ENCODE measurements around the gene KRT1. TPM values are rescaled to one million over a fixed set of nuclear protein-coding genes. Genes with fewer than 3 reads are reported as not detected.
"Not testable (repeated sequence)": the region's sequence is repeated elsewhere in the genome, so short reads cannot be mapped to it uniquely, and the experiment has no call there.

KRT1 gene
- total RNA-seq, 2 experiments from 2014 or later, result not detected

DNA sequence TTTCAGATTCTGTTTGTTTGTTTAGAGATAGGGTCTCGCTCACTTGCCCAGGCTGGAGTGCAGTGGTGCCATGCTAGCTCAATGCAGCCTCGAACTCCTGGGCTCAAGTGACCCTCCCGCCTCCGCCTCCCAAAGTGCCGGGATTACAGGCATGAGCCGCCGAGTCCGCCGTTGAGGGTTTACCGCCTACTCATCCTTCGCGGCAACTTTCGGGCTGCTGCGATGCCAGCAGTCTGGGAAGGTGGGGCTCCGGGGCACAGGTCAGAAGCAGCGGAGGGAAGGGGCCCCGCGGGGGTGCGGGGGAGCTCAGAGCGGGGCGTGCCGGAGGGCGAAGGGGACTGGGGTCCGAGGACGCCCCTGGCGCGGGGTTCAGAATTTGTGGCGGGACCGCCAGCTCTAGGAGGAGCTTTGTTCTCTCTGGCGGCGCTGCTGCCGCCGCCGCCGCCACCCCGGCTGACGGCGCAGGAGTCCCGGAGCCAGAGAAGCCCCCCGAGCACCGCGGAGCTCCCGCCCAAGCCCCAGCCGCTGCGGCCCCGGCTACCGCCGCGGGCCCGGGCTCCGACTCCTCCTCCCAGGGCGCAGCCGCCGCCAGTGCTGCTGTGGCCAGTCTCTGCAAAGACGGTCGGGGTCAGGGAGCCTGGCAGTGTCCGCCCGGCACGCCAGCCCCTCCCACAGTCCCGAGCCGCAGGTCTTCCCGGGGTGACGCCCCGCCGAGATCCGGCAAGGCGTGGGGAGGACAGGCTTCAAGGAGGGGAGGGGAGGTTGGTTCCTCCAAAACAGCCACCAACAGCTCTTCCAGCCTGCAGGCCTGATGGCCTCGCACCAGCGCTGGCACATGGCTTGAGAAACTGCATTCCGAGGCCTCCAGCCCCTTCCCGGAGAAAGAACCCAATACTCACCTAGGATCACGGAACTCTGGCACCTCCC is 34.0 kb upstream of the KRT1 start:
- CTCF ChIA-PET, result interaction anchor here (0.6 kb wide), 1 partner anchor 1115 kb away, joined by 3 read pairs; no protein-coding TSS in a partner anchor
- peaks cover 9% of the 10 kb centered on the region for H3K4me1 Mint-ChIP-seq

DNA sequence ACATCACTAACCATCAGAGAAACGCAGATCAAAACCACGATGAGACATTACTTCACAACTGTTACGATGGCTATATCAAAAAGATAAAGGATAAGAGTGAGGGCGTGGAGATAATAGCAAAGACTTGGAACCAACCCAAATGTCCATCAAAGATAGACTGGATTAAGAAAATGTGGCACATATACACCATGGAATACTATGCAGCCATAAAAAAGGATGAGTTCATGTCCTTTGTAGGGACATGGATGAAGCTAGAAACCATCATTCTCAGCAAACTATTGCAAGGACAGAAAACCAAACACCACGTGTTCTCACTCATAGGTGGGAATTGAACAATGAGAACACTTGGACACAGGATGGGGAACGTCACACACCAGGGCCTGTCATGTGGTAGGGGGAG is 31.9 kb upstream of the KRT1 start:
- POLR2A ChIA-PET; ATAC-seq; H3K4me3 Mint-ChIP-seq; H3K36me3 Mint-ChIP-seq (ENCODE audit: low read depth); H3K9me3 Mint-ChIP-seq (ENCODE audit: low read depth); H3K27ac Mint-ChIP-seq; CTCF ChIA-PET; DNase-seq: not testable (repeated sequence)
- Mint-ChIP-seq H3K27me3 (peaks cover 18% of the 10 kb centered on the region), H3K4me1 (peaks cover 24% of the 10 kb centered on the region)
- intact Hi-C loops (cut with DNase I, micrococcal nuclease), result loop anchor here (10.0 kb wide), 2 partner anchors 127 to 163 kb away; no protein-coding TSS in a partner anchor

More for the DNA sequence above, 34.0 kb upstream of the KRT1 start:
- intact Hi-C loops (cut with DNase I, micrococcal nuclease), result loop anchor here (10.0 kb wide), 2 partner anchors 129 to 161 kb away; no protein-coding TSS in a partner anchor
- no peaks in the 10 kb centered on the region for H3K9me3 Mint-ChIP-seq (ENCODE audit: low read depth)
- POLR2A ChIA-PET, result interaction anchor here (0.7 kb wide), 1 partner anchor 19 kb away, joined by 3 read pairs; no protein-coding TSS in a partner anchor
- peak overlapping the region; percentile 43 for H3K27ac Mint-ChIP-seq
- DNase-seq (peak; percentile 56), ATAC-seq (peak; percentile 39)
- peak overlapping the region; percentile 57 for H3K4me3 Mint-ChIP-seq
- H3K27me3 Mint-ChIP-seq, result peaks cover 18% of the 10 kb centered on the region
- no peaks in the 10 kb centered on the region for H3K36me3 Mint-ChIP-seq (ENCODE audit: low read depth)

DNA sequence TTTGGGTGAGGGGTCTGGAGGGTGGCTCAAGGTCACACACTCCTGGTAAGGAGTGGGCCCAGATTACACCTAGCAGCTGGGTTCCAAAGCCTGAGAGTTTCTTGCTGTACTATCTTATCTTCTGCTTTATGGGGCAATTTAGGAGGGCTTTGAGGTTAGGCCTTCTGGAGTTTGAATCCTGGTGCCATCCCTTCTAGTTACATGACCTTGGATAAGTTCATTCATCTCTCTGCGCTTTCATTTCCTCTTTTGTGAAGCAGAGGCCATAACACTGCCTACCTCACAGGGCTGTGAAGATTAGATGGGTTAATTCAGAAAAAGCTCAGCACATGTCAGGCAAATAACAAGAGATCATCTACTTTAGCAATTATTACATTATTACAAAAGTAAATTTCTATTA is 30.5 kb upstream of the KRT1 start:
- Mint-ChIP-seq H3K4me1 (peaks cover 24% of the 10 kb centered on the region), H3K9me3 (ENCODE audit: low read depth) (no peaks in the 10 kb centered on the region), H3K27ac (no peak overlapping the region), H3K4me3 (no peak overlapping the region), H3K27me3 (peaks cover 16% of the 10 kb centered on the region), H3K36me3 (ENCODE audit: low read depth) (no peaks in the 10 kb centered on the region)
- no peak for ATAC-seq
- intact Hi-C loops (cut with DNase I, micrococcal nuclease), result loop anchor here (10.0 kb wide), 2 partner anchors 126 to 164 kb away; no protein-coding TSS in a partner anchor
- no peak for DNase-seq
- CTCF ChIA-PET, result interaction anchor here (0.6 to 1.3 kb wide), 3 partner anchors 18 to 129 kb away, joined by 3 to 5 read pairs (median 3); no protein-coding TSS in a partner anchor
- POLR2A ChIA-PET, result no interaction called here

DNA sequence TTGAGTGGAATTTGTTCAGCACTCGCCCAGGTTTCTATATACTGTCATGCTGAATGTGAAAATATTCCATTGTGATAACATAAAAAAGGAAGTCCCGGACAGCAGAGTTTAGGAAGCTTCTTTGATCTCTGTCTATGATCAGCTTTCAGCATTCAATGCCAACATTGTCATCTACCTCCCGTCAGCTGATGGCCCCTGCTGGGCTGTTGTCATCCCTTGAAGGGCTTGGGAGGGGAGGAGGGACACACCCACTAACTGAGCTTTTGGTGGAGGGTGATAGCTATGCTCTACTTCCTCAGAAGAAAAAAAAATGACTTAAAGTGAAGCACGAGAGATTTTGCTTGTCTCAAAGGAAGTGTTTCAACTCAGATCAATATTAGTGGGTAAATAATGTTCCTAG is 27.8 kb upstream of the KRT1 start:
- ATAC-seq (no peak), DNase-seq (no peak)
- no peaks in the 10 kb centered on the region for H3K36me3 Mint-ChIP-seq (ENCODE audit: low read depth)
- ChIA-PET CTCF (interaction anchor here (0.8 to 1.8 kb wide), 3 partner anchors 8 to 172 kb away, joined by 3 to 7 read pairs (median 4); no protein-coding TSS in a partner anchor), POLR2A (no interaction called here)
- H3K27me3 Mint-ChIP-seq, result peaks cover 3% of the 10 kb centered on the region
- no peak overlapping the region for H3K27ac Mint-ChIP-seq
- H3K4me3 Mint-ChIP-seq, result no peak overlapping the region
- H3K9me3 Mint-ChIP-seq (ENCODE audit: low read depth), result no peaks in the 10 kb centered on the region
- intact Hi-C loops (cut with DNase I, micrococcal nuclease), result no loop called here
- H3K4me1 Mint-ChIP-seq, result peaks cover 15% of the 10 kb centered on the region

DNA sequence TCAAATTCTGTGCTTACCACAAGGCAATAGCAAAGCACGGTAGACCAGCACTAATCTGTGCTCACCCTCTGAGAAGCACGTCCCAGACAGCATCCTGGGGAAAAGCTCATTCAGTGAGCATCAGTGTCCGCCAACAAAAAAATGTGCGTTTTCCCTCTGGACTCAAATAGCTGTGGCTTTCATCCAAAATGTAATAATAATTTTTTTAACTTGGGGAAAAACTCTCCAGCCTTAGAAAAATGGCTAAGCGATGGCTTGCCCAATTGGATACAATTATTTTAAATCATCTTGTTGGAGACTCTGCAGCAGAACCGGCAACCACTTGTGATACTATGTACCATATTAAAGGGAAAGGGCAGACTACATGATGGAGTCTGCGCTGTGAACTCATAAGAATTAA is 24.3 kb upstream of the KRT1 start:
- Mint-ChIP-seq H3K27me3 (no peaks in the 10 kb centered on the region), H3K4me3 (no peak overlapping the region), H3K27ac (no peak overlapping the region), H3K36me3 (ENCODE audit: low read depth) (no peaks in the 10 kb centered on the region), H3K9me3 (ENCODE audit: low read depth) (no peaks in the 10 kb centered on the region), H3K4me1 (peaks cover 15% of the 10 kb centered on the region)
- ChIA-PET CTCF (no interaction called here), POLR2A (no interaction called here)
- no peak for DNase-seq
- intact Hi-C loops (cut with DNase I, micrococcal nuclease), result no loop called here
- ATAC-seq, result no peak

DNA sequence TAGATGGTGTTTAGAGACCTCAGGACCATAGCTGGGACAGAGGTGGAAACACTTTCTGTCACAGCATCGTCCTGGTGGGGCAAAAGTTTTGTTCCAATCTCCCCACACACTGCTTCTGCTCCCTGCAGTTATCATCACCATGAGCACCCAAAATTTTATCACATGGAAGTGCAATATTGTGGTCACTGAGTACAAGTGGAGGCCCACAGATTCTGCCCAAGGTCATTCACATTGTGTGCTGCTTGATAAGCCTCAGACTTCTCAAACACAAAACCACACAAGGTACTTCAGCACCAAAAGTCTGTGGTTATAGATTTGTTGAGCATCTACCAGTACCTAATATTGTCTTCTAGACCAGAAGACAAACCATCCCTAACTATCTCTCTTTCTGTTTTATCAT is 23.7 kb upstream of the KRT1 start:
- ATAC-seq (no peak), DNase-seq (no peak)
- CTCF ChIA-PET, result no interaction called here
- intact Hi-C loops (cut with DNase I, micrococcal nuclease), result no loop called here
- Mint-ChIP-seq H3K4me3 (no peak overlapping the region), H3K4me1 (peaks cover 15% of the 10 kb centered on the region), H3K36me3 (ENCODE audit: low read depth) (no peaks in the 10 kb centered on the region), H3K27me3 (no peaks in the 10 kb centered on the region), H3K9me3 (ENCODE audit: low read depth) (no peaks in the 10 kb centered on the region), H3K27ac (no peak overlapping the region)
- POLR2A ChIA-PET, result no interaction called here

DNA sequence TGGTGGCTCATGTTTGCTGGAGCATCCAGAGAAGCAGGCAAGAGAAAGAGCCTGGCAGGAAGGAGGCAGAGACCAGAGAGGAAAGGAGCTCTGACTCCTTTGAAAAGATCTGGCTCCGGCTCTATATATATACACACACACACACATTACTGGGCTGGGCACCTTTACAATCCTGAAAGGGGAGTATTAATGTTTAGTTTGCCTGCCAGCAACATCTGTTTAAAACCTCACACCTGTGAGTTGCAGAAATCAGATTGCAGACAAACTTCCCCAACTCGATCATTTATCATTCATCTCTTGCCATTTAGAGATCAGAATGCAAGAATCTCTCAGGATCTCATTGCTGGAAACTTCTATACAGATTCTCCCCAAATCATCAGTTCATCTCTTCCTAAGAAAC is 23.2 kb upstream of the KRT1 start, which contains the start of gene KRT77:
Gene KRT77 (minus strand): TSS at position 101 of the 400 bp plus-strand sequence. CDS start 90 bp downstream, at position 11.
- ChIA-PET POLR2A (no interaction called here), CTCF (no interaction called here)
- no peak within 1 kb of the TSS for H3K4me3 Mint-ChIP-seq
- ATAC-seq, result no peak
- no peak within 1 kb of the TSS for H3K27ac Mint-ChIP-seq
- DNase-seq, result no peak
- H3K27me3 Mint-ChIP-seq, result no peaks in the 10 kb centered on the region
- H3K4me1 Mint-ChIP-seq, result peaks cover 13% of the 10 kb centered on the region
- intact Hi-C loops (cut with DNase I, micrococcal nuclease), result no loop called here
- H3K36me3 Mint-ChIP-seq (ENCODE audit: low read depth), result no peaks in the 10 kb centered on the region
- H3K9me3 Mint-ChIP-seq (ENCODE audit: low read depth), result no peaks in the 10 kb centered on the region

DNA sequence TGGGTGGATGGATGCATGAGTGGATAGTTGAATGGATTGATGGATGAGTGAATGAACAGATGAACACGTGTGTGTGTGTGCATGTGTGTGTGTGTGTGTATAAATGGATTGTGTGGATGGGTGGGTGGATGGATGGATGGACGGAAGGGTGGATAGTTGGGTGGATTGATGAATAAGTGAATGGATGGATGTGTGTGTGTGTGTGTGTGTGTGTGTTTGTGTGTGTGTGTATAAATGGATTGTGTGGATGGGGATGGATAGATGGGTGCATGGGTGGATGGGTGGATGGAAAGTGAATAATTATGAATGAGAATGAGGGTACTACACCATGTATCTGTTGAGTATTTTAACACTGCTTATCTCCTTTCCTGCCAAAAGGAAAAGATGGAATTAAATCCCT is 22.1 kb upstream of the KRT1 start:
- H3K4me1 Mint-ChIP-seq, result peaks cover 2% of the 10 kb centered on the region
- no peaks in the 10 kb centered on the region for H3K27me3 Mint-ChIP-seq
- ATAC-seq (no peak), DNase-seq (no peak)
- ChIA-PET POLR2A (no interaction called here), CTCF (no interaction called here)
- H3K4me3 Mint-ChIP-seq, result no peak overlapping the region
- H3K9me3 Mint-ChIP-seq (ENCODE audit: low read depth), result no peaks in the 10 kb centered on the region
- intact Hi-C loops (cut with DNase I, micrococcal nuclease), result no loop called here
- H3K27ac Mint-ChIP-seq, result no peak overlapping the region
- no peaks in the 10 kb centered on the region for H3K36me3 Mint-ChIP-seq (ENCODE audit: low read depth)

DNA sequence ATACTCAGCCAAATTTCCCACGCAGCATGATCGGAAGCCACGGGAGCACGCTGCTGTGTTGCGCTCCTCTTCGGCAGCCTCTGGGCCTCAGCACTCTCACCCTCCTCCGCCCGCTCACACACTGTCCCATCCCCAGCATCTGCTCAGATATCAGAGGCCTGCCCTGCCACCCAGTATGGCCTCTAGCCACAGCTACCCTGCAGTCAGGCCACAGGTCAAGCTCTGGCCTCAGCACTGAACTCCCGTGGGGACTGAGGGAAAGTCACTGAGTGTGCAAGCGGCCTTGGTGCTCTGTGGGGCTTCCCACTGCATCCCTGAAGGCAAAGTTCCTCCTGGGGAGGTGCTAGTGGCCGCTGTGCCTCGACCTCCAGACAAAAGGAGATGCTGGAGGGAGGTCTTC is 21.1 kb upstream of the KRT1 start:
- no peak overlapping the region for H3K27ac Mint-ChIP-seq
- no peaks in the 10 kb centered on the region for H3K27me3 Mint-ChIP-seq
- ChIA-PET CTCF (no interaction called here), POLR2A (no interaction called here)
- ATAC-seq (no peak), DNase-seq (no peak)
- intact Hi-C loops (cut with DNase I, micrococcal nuclease), result no loop called here
- H3K4me1 Mint-ChIP-seq, result no peaks in the 10 kb centered on the region
- no peaks in the 10 kb centered on the region for H3K9me3 Mint-ChIP-seq (ENCODE audit: low read depth)
- H3K36me3 Mint-ChIP-seq (ENCODE audit: low read depth), result no peaks in the 10 kb centered on the region
- H3K4me3 Mint-ChIP-seq, result no peak overlapping the region

DNA sequence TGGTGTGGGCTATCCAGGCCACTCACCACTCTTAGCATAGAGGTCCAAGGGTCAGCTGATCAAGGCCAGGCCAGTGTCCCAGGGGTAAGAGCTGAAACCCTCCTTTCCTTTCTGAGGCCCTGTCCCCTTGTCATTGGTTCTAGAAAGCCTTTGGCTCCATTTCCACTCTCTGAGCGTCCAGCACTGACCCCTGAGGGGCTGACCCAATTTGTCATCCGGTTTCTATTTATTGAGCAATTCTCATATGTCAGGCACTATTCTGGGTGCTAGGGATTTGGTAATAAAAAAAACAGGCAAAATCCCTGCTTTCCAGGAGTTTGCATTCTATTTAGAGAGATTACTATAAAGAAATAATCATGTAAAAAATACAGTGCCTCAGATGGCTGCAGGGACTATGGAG is 19.8 kb upstream of the KRT1 start:
- no peaks in the 10 kb centered on the region for H3K9me3 Mint-ChIP-seq (ENCODE audit: low read depth)
- DNase-seq (no peak), ATAC-seq (no peak)
- intact Hi-C loops (cut with DNase I, micrococcal nuclease), result no loop called here
- CTCF ChIA-PET, result no interaction called here
- H3K27me3 Mint-ChIP-seq, result no peaks in the 10 kb centered on the region
- no peaks in the 10 kb centered on the region for H3K36me3 Mint-ChIP-seq (ENCODE audit: low read depth)
- POLR2A ChIA-PET, result no interaction called here
- H3K4me3 Mint-ChIP-seq, result no peak overlapping the region
- no peak overlapping the region for H3K27ac Mint-ChIP-seq
- no peaks in the 10 kb centered on the region for H3K4me1 Mint-ChIP-seq

DNA sequence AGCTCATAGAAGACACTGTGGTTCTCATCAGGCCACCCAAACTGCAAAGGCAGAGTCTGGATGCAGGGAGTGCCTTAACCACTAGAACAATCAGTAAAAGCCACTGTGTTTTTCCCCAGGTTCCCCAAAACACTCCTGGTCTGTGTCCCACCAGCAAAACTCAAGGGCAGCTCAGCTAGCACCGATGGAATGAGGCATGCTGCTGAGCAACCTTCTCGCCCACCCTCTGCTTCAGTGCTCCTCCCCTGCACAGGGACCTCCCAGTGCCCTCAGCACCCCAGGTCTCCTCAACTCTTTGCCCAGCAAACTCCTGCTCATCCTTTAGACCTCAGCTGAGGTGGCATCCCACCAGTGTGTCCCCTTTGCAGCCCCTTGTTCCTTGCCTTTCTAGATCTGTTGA is 19.2 kb upstream of the KRT1 start:
- POLR2A ChIA-PET, result no interaction called here
- ATAC-seq, result no peak
- Mint-ChIP-seq H3K36me3 (ENCODE audit: low read depth) (no peaks in the 10 kb centered on the region), H3K27ac (no peak overlapping the region), H3K4me3 (no peak overlapping the region), H3K9me3 (ENCODE audit: low read depth) (no peaks in the 10 kb centered on the region), H3K27me3 (no peaks in the 10 kb centered on the region), H3K4me1 (no peaks in the 10 kb centered on the region)
- DNase-seq, result no peak
- CTCF ChIA-PET, result no interaction called here
- intact Hi-C loops (cut with DNase I, micrococcal nuclease), result no loop called here

DNA sequence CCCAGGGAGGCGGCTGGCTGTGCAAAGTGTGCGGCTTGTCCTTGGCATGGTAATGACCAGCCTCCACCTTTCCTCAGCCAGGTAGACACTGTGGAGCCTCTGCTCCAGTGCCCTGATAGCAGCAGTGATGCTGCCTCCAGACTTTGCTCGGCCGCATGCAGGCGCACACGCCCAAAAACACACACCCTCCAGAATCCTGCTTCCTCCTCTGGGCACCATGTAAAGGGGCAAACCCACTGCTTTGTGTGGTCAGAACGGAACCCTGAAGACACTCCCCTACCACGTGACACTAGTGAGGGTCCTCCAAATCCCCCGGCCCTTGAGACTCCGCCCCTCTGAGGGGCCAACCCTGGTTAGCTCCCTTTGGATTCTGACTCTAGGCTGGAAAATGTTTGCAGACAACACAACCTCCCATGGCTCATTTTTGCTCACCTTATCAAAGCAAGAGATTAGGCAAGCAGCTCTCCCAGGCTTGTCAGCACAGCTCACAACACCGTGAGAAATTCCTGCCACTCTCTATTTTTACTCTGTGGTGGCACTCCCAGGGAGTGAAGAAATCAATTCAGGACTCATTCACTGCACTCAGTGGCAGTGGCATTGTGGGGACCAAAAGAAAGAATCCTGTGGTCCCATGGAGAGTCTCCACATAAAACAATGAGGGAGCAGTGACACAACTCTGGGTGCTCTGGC is 18.6 kb upstream of the KRT1 start:
- Mint-ChIP-seq H3K27me3 (no peaks in the 10 kb centered on the region), H3K27ac (no peak overlapping the region), H3K4me3 (no peak overlapping the region), H3K4me1 (no peaks in the 10 kb centered on the region), H3K9me3 (ENCODE audit: low read depth) (no peaks in the 10 kb centered on the region), H3K36me3 (ENCODE audit: low read depth) (no peaks in the 10 kb centered on the region)
- ChIA-PET POLR2A (no interaction called here), CTCF (no interaction called here)
- DNase-seq (no peak), ATAC-seq (no peak)
- intact Hi-C loops (cut with DNase I, micrococcal nuclease), result no loop called here

Measured in activated CD4-positive, alpha-beta T cell treated with anti-CD3 and anti-CD28 coated beads for 36 hours (primary cell).